HepG2 (cell line): ENCODE measurements around the gene CHCHD1. TPM values are rescaled to one million over a fixed set of nuclear protein-coding genes. Genes with fewer than 3 reads are reported as not detected.

ENCODE experiments used
- ARHGAP35 ChIP-seq: sonication (generic); formaldehyde crosslinking; IDR thresholded peaks from 2 replicates; pipeline ENCODE4 v1.9.0; 2022; ENCODE audit warnings: mild to moderate bottlenecking, inconsistent platforms, moderate library complexity, missing genetic modification reagents, borderline replicate concordance
- ATAD3A ChIP-seq: sonication (generic); formaldehyde crosslinking; IDR thresholded peaks from 2 replicates; pipeline ENCODE4 v1.4.0; 2020; ENCODE audit warnings: missing genetic modification reagents
- CCDC6 ChIP-seq: sonication (generic); formaldehyde crosslinking; IDR thresholded peaks from 2 replicates; pipeline ENCODE4 v1.8.1; 2022; ENCODE audit warnings: mild to moderate bottlenecking, missing genetic modification reagents, moderate library complexity
- CREB1 ChIP-seq, 2 experiments: fragments of 450-650 bp in 1 of 2; IDR thresholded peaks; 2 replicates each; pipeline ENCODE4 v1.6.1; 2016 to 2017; ENCODE audit warnings: control low read depth in 1 of 2, mild to moderate bottlenecking in 1 of 2, missing compliant biosample characterization in 1 of 2, missing genetic modification characterization in 1 of 2
- FOXP1 ChIP-seq, 2 experiments: fragments of 450-650 bp in 1 of 2; IDR thresholded peaks; 2 replicates each; pipeline ENCODE4 v1.6.1; 2017 to 2018; ENCODE audit warnings: antibody characterized with exemption in 1 of 2
- GABPB1 ChIP-seq: IDR thresholded peaks from 2 replicates; pipeline ENCODE4 v1.6.1; 2016; ENCODE audit warnings: mild to moderate bottlenecking, missing genetic modification reagents, moderate library complexity, missing compliant biosample characterization
- HBP1 ChIP-seq: IDR thresholded peaks from 2 replicates; pipeline ENCODE4 v1.6.1; 2016; ENCODE audit warnings: low read depth, control low read depth
- HDAC6 ChIP-seq: fragments of 200-600 bp; sonication (generic); IDR thresholded peaks from 2 replicates; pipeline ENCODE4 v1.7.0; 2017; ENCODE audit warnings: mild to moderate bottlenecking, antibody characterized with exemption, low read length, low read depth
- HOXA9 ChIP-seq: sonication (generic); formaldehyde crosslinking; IDR thresholded peaks from 2 replicates; pipeline ENCODE4 v1.8.1; 2022; ENCODE audit warnings: missing genetic modification reagents, mild to moderate bottlenecking, moderate library complexity, borderline replicate concordance
- KDM5A ChIP-seq: fragments of 200-600 bp; sonication (generic); IDR thresholded peaks from 2 replicates; pipeline ENCODE4 v1.7.0; 2018; ENCODE audit warnings: antibody characterized with exemption, mild to moderate bottlenecking, low read length, borderline replicate concordance
- MATR3 ChIP-seq: sonication (generic); formaldehyde crosslinking; IDR thresholded peaks from 2 replicates; pipeline ENCODE4 v1.4.0; 2020; ENCODE audit warnings: missing genetic modification reagents
- NCOA1 ChIP-seq: sonication (generic); formaldehyde crosslinking; IDR thresholded peaks from 2 replicates; pipeline ENCODE4 v1.9.0; 2021; ENCODE audit warnings: missing genetic modification reagents
- NKX3-1 ChIP-seq: sonication (generic); formaldehyde crosslinking; IDR thresholded peaks from 2 replicates; pipeline ENCODE4 v1.5.0; 2020; ENCODE audit warnings: missing genetic modification reagents
- PHF20 ChIP-seq: sonication (generic); formaldehyde crosslinking; IDR thresholded peaks from 2 replicates; pipeline ENCODE4 v1.5.0; 2020; ENCODE audit warnings: mild to moderate bottlenecking, missing genetic modification reagents
- PITX1 ChIP-seq: sonication (generic); formaldehyde crosslinking; IDR thresholded peaks from 2 replicates; pipeline ENCODE4 v1.5.1; 2020; ENCODE audit warnings: mild to moderate bottlenecking, missing genetic modification reagents
- RFX1 ChIP-seq: fragments of 450-650 bp; IDR thresholded peaks from 2 replicates; pipeline ENCODE4 v1.6.1; 2017
- RFX5 ChIP-seq: IDR thresholded peaks from 2 replicates; pipeline ENCODE4 v1.6.1; 2011; ENCODE audit warnings: low read depth, low read length, improper control_type of control experiment
- STAG1 ChIP-seq: sonication (generic); formaldehyde crosslinking; IDR thresholded peaks from 2 replicates; pipeline ENCODE4 v1.4.0; 2020; ENCODE audit warnings: missing genetic modification reagents
- SUZ12 ChIP-seq: fragments of 150-350 bp; IDR thresholded peaks from 2 replicates; pipeline ENCODE4 v1.6.1; 2014; ENCODE audit warnings: low read depth, low read length
- TCF7L2 ChIP-seq: IDR thresholded peaks from 2 replicates; pipeline ENCODE4 v1.6.1; 2011; ENCODE audit warnings: mild to moderate bottlenecking, low read depth, low read length, moderate library complexity
- TGIF2 ChIP-seq: IDR thresholded peaks from 2 replicates; pipeline ENCODE4 v1.6.1; 2016; ENCODE audit warnings: control low read depth, missing compliant biosample characterization
- XBP1 ChIP-seq: sonication (generic); formaldehyde crosslinking; IDR thresholded peaks from 2 replicates; pipeline ENCODE4 v1.5.0; 2020; ENCODE audit warnings: missing genetic modification reagents
- ZBTB34 ChIP-seq: sonication (generic); formaldehyde crosslinking; IDR thresholded peaks from 2 replicates; pipeline ENCODE4 v1.8.0; 2022; ENCODE audit warnings: mild to moderate bottlenecking, missing genetic modification reagents
- ZFP36 ChIP-seq: fragments of 150-350 bp; IDR thresholded peaks from 2 replicates; pipeline ENCODE4 v1.6.1; 2018; ENCODE audit warnings: borderline replicate concordance, low read length, low read depth; ENCODE audit not compliant: partially characterized antibody
- ZNF317 ChIP-seq: sonication (generic); formaldehyde crosslinking; IDR thresholded peaks from 2 replicates; pipeline ENCODE4 v1.5.0; 2020; ENCODE audit warnings: mild to moderate bottlenecking, missing genetic modification reagents
- ZNF720 ChIP-seq: sonication (generic); formaldehyde crosslinking; IDR thresholded peaks from 2 replicates; pipeline ENCODE4 v1.4.0; 2020; ENCODE audit warnings: missing genetic modification reagents
- polyA plus RNA-seq, 8 experiments: library from polyadenylated mRNA; depleted of rRNA in 3 of 8; stranded (reverse) in 7 of 8; unstranded in 1 of 8; fragments of >200 nt; fragmentation: Illumina TruSeq in 4 of 8; extraction: Trizol in 4 of 8; gene quantifications; 2 replicates each; pipeline versions ENCODE4 v1.2.1 to v1.2.3, GENCODE V29; 2011 to 2016; ENCODE audit warnings: low read depth in 4 of 8, missing spikeins in 1 of 8, mixed read lengths in 1 of 8; ENCODE audit not compliant: insufficient read depth in 1 of 8
- total RNA-seq, 5 experiments: library from RNA; depleted of rRNA; stranded (reverse); fragments of >200 nt; fragmentation: Illumina TruSeq; extraction: Trizol; gene quantifications; 2 replicates each; pipeline ENCODE4 v1.2.3, GENCODE V29; 2016; ENCODE audit warnings: low read depth in 1 of 5
- TF ChIP-seq, protein P1 (sequence below): sonication (generic); formaldehyde crosslinking; IDR thresholded peaks from 2 replicates; pipeline ENCODE4 v1.5.0; 2020; ENCODE audit warnings: missing genetic modification reagents
- TF ChIP-seq, protein P2 (sequence below): sonication (generic); formaldehyde crosslinking; IDR thresholded peaks from 2 replicates; pipeline ENCODE4 v1.5.0; 2020; ENCODE audit warnings: missing genetic modification reagents

Gene CHCHD1
- total and polyA plus RNA-seq, 2 of the 13 experiments (the other 11 are each of a cell fraction or from before 2014, with no cell fraction given), result 36.9 to 71.2 TPM

DNA sequence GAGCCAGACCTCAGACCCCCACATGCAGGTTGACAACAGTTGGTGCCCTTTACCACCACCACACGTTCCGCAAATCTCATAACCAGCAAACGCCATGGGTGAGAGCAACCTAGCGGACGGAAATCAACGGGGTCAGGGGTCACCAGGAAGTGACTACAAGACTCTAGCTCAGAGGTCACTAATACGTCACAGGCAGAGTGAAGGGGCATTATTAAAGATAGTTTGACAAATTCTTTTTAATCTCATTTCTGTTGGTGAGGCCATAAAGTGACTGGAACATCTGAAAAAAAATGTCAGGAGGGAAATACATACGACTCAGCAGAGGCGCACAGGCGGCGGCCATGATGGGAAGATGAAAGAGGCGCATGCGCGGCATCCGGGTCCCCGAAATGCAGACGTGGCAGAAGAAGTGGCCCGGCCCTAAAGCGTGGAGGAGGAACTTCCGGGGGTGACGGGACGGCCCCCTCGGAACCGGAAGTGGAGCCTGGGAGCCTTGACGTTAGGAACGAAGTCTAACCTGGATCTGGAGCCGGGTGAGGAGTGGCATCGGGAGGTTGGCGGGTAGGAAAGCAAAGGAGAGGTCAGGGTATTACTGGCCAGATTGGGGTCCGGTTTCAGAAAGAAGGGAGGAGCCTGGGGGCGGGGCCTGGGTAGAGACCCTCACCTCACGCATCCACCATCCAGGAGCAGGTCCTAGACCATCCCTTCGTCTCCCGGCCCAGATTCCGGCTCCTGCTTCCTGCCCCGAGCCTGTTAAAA lies 37.8 kb upstream of the CHCHD1 start, which contains the start of gene SEC24C (continued):
- TF ChIP-seq MATR3 (CRISPR knock-in tag) (no peak), RFX5 (0 out of 2 replicates have a peak, but pooled peaks have one; percentile 51), PITX1 (CRISPR knock-in tag) (peak; percentile 49), GABPB1 (CRISPR knock-in tag) (peak; percentile 98), TCF7L2 (no peak), NCOA1 (no peak), CREB1 (IDR thresholded peaks at IDR 0.05) (peak; percentile 94), CREB1 (CRISPR knock-in tag; IDR thresholded peaks at IDR 0.05) (peak; percentile 96), PHF20 (CRISPR knock-in tag) (peak; percentile 88), KDM5A (peak; percentile 83; the same call in 1 of the 2 replicates), TGIF2 (CRISPR knock-in tag) (peak; percentile 81; the same call in 1 of the 2 replicates), FOXP1 (IDR thresholded peaks at IDR 0.05) (no peak), FOXP1 (CRISPR knock-in tag; IDR thresholded peaks at IDR 0.05) (no peak), HOXA9 (no peak), ZNF317 (CRISPR knock-in tag) (0 out of 2 replicates have a peak, but pooled peaks have one; percentile 65), CCDC6 (CRISPR knock-in tag) (no peak), NKX3-1 (CRISPR knock-in tag) (no peak), SUZ12 (no peak), XBP1 (CRISPR knock-in tag) (peak; percentile 97; the same call in 1 of the 2 replicates), RFX1 (no peak), ZBTB34 (CRISPR knock-in tag) (no peak; the same call in 1 of the 2 replicates), ZNF720 (CRISPR knock-in tag) (no peak), ARHGAP35 (no peak), STAG1 (CRISPR knock-in tag) (no peak), ATAD3A (CRISPR knock-in tag) (no peak), HDAC6 (no peak), ZFP36 (no peak), HBP1 (CRISPR knock-in tag) (peak; percentile 89)
- TF ChIP-seq, protein P1, sequence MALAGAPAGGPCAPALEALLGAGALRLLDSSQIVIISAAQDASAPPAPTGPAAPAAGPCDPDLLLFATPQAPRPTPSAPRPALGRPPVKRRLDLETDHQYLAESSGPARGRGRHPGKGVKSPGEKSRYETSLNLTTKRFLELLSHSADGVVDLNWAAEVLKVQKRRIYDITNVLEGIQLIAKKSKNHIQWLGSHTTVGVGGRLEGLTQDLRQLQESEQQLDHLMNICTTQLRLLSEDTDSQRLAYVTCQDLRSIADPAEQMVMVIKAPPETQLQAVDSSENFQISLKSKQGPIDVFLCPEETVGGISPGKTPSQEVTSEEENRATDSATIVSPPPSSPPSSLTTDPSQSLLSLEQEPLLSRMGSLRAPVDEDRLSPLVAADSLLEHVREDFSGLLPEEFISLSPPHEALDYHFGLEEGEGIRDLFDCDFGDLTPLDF, result no peak; the same call in 1 of the 2 replicates
- TF ChIP-seq, protein P2, sequence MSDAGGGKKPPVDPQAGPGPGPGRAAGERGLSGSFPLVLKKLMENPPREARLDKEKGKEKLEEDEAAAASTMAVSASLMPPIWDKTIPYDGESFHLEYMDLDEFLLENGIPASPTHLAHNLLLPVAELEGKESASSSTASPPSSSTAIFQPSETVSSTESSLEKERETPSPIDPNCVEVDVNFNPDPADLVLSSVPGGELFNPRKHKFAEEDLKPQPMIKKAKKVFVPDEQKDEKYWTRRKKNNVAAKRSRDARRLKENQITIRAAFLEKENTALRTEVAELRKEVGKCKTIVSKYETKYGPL (CRISPR knock-in tag), result no peak; the same call in 1 of the 2 replicates
